HG02623 (cell line): Measurements from ENCODE around the gene KRTAP9-9.
"Not testable (repeated sequence)": the region's sequence is repeated elsewhere in the genome, so short reads cannot be mapped to it uniquely, and the experiment has no call there.

Experiments
- ATAC-seq: cut with Tn5 transposase; IDR thresholded peaks from one replicate; pipeline ENCODE4 v1.9.1; 2021; ENCODE audit warnings: moderate library complexity; ENCODE audit not compliant: unreplicated experiment

Gene KRTAP9-9

DNA sequence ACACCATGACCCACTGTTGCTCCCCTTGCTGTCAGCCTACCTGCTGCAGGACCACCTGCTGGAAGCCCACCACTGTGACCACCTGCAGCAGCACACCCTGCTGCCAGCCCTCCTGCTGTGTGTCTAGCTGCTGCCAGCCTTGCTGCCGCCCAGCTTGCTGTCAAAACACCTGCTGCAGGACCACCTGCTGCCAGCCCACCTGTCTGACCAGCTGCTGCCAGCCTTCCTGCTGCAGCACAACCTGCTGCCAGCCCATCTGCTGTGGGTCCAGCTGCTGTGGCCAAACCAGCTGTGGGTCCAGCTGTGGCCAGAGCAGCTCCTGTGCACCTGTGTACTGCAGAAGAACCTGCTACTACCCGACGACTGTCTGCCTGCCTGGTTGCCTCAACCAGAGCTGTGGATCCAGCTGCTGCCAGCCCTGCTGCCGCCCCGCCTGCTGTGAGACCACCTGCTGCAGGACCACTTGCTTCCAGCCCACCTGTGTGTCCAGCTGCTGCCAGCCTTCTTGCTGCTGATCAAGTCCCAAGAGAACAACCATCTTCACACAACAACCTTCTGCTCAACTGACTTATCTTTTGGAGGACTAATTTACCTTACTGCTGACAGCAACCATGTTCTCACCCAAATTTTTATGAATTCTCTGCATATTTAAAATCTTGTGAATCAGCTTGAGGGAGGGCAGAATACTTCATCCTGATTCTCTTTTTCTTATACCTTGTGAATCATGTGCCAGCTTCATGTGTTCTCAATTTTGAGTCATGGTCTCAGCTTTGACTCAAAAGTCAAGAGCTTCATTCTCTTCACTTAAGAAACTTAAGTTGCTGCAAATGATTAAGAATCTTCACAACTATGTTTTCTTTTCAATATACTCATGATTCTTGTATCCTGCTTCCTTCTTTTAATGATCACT lies at the start of gene KRTAP9-9:
TSS of gene KRTAP9-9 (plus strand) at position 4 of the 910 bp plus-strand sequence.
- ATAC-seq: not testable (repeated sequence)

DNA sequence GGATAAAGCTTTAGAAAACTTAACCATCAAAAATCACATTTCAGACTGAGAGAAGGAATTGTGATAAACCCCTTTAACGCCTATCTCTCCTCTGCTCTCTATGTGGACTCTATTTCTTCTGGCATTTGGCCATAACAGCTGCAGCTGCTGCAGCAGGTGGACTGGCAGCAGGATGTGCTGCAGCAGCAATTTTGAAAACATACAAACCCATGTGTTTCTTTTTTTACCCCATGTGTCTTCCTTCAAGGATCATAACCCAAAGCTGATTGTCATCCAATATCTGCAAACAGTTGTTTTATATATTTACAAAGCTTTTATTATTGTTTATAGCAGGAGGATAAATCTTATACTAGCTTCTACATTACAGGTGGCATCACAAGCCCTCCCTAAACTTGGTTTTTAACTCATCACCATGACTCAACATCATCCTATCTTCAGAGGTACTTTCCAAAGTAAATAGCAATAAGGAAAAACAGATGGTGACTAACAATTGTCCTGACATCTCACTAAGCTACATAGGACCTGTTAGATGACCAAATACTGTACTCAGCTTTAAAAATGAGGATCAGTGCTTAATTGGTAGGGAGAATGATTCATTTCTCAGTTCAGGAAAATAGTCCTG lies 43.2 kb upstream of the KRTAP9-9 start:
- ATAC-seq: no peak

GRCh38 chr17:41212524-41213169 lies 42.5 kb upstream of the KRTAP9-9 start:
- ATAC-seq: no peak

DNA sequence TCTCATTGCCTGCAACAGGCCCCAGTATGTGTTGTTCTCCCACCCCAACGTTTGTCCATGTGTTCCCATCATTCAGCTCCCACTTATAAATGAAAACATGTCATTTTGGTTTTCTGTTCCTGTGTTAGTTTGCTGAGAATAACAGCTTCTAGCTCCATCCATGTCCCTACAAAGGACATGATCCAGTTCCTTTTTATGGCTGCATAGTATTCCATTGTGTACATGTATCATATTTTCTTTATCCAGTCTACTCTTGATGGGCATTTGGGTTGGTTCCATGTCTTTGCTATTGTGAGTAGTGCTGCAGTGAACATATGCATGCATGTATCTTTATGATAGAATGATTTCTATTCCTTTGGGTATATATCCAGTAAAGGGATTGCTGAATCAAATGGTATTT lies 39.5 kb upstream of the KRTAP9-9 start:
- no peak for ATAC-seq

DNA sequence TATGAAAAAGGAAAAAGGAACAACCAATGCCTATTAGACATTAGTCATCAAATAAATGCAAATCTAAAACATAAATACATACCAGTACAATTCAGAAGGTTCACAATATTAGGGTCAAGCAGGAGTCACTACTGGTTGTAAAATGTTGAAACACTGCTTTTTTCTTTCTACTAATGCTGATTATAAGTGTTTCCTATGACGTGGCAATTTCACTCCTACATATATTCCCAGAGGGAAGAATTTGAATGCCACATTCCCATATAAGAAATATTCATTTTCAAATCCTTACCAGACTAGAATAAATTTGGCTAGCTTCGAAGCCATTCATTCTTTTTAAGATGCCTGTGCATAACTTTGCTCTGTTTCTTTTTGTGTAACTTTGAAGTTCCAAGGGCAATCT lies 31.4 kb upstream of the KRTAP9-9 start:
- ATAC-seq: no peak

DNA sequence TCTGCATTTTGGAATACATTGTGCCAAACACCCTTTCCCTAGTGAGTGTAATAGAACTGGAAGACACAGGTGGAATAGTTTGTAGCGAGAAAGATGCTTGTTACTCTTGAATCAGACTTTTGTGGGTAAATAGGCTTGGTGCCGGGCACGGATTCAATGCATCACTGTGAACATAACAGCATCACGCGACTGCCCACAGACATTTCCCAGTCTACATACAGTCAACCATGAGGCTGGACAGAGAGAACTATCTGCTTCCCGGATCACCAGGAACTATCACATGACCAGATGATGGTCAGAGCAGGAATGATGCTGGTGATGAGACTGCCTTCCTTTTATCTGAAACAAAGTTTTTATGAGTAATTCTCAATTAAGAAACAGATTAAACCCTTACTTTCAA lies 29.1 kb upstream of the KRTAP9-9 start:
- ATAC-seq: no peak

GRCh38 chr17:41226598-41227095 lies 28.5 kb upstream of the KRTAP9-9 start, which contains the start of gene KRTAP9-2:
TSS of gene KRTAP9-2 (plus strand) at chr17:41226648. CDS start at chr17:41226655, 7 bp downstream.
- not testable (repeated sequence) for ATAC-seq

GRCh38 chr17:41230094-41230493 lies 25.1 kb upstream of the KRTAP9-9 start:
- ATAC-seq: no peak

DNA sequence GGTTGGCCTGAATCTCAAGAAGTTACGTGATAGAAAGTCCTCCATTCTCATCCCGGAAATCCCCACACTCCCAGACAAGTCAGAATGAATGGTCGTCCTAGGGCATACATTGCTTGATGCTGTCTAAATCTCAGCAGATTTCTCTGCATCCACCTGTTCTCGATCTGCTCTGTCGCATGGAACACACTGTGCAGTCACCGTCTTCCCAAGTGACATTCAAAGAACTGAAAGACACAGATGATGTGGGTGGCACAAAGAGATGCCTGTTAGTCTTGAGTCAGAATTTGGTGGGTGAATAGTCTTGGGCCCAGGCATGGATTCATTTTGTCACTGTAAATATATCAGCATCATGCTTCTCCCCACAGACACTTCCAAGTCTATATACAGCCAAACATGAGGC lies 23.5 kb upstream of the KRTAP9-9 start:
- no peak for ATAC-seq

DNA sequence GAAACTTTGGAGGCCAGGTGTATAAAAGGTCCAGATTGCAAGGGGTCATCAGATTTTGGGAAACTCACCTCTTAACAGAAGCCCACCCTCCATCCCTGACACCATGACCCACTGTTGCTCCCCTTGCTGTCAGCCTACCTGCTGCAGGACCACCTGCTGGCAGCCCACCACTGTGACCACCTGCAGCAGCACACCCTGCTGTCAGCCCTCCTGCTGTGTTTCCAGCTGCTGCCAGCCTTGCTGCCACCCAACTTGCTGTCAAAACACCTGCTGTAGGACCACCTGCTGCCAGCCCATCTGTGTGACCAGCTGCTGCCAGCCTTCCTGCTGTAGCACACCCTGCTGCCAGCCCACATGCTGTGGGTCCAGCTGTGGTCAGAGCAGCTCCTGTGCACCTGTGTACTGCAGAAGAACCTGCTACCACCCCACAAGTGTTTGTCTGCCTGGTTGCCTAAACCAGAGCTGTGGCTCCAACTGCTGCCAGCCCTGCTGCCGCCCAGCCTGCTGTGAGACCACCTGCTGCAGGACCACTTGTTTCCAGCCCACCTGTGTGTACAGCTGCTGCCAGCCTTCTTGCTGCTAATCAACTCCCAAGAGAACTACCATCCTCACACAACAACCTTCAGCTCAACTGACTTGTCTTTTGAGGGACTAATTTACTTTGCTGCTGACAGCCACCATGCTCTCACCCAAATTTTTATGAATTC lies 22.6 kb upstream of the KRTAP9-9 start, which contains the start of gene KRTAP9-3:
TSS of gene KRTAP9-3 (plus strand) at position 51 of the 707 bp plus-strand sequence. CDS start at position 104, 53 bp downstream.
- not testable (repeated sequence) for ATAC-seq

DNA sequence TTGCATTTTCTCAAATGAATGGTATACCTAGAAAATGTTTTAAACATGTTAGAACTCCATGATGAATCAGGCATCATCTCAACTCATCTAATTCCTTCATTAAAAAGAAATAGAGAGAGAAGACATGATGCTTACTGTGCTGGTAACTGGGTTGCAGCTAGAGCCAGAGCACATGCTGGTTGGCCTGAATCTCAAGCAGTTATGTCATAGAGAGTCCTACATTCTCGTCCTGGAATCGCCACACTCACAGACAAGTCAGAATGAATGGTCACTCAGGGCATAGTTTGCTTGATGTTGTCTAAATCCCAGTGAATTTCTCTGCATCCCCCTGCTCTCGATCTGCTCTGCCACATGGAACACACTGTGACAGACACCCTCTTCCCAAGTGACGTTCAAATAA lies 18.1 kb upstream of the KRTAP9-9 start:
- ATAC-seq: not testable (repeated sequence)

GRCh38 chr17:41237949-41238437 lies 17.2 kb upstream of the KRTAP9-9 start, which contains the start of gene KRTAP9-8:
TSS of gene KRTAP9-8 (plus strand) at chr17:41237999. CDS start at chr17:41238052, 53 bp downstream.
- not testable (repeated sequence) for ATAC-seq

GRCh38 chr17:41246995-41247787 lies 8.0 kb upstream of the KRTAP9-9 start:
- not testable (repeated sequence) for ATAC-seq

DNA sequence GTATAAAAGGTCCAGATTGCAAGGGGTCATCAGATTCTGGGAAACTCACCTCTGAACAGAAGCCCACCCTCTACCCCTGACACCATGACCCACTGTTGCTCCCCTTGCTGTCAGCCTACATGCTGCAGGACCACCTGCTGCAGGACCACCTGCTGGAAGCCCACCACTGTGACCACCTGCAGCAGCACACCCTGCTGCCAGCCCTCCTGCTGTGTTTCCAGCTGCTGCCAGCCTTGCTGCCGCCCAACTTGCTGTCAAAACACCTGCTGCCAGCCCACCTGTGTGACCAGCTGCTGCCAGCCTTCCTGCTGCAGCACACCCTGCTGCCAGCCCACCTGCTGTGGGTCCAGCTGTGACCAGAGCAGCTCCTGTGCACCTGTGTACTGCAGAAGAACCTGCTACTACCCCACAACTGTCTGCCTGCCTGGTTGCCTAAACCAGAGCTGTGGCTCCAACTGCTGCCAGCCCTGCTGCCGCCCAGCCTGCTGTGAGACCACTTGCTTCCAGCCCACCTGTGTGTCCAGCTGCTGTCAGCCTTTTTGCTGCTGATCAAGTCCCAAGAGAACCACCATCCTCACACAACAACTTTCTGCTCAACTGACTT lies 5.4 kb upstream of the KRTAP9-9 start, which contains the start of gene KRTAP9-4:
TSS of gene KRTAP9-4 (plus strand) at position 51 of the 604 bp plus-strand sequence. CDS start at position 85, 34 bp downstream.
- ATAC-seq: not testable (repeated sequence)

- no peak for ATAC-seq
Observed at GRCh38 chr17:41251261-41251660, 3.9 kb upstream of the KRTAP9-9 start.

- no peak for ATAC-seq
Observed at GRCh38 chr17:41254861-41255260, 323 bp upstream of the KRTAP9-9 start.

DNA sequence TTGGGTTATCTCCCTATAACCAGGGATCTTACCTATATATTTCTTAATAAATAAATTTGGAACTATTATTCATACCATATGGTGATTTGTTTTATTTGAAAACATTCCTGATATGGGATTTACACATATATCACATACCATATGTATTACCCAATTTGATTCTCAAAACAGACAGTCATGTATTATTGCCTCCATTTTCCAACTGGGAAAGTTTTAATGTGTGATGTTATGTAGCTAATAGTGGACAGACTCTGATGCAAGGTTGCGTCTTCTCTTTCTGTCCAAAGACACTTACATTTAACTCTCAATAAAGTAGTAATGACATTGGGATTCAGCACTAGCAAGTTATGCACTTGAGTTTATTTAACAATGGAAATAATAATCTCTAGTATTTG lies 1.1 kb downstream of the KRTAP9-9 start:
- ATAC-seq: no peak

DNA sequence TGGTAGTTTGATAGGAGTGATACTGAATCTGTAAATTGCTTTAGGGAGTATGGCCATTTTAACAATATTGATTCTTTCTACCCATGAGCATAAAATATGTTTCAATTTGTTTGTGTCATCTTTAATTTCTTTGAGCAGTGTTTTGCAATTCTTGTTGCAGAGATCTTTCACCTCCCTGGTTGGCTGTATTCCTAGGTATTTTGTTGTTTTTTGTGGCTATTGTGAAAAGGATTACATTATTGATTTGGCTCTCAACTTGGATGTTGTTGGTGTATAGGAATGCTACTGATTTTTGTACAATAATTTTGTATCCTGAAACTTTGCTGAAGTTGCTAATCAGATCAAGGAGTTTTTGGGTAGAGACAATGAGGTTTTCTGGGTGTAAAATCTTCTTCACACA lies 3.2 kb downstream of the KRTAP9-9 start:
- no peak for ATAC-seq

- no peak for ATAC-seq
Observed at GRCh38 chr17:41263212-41263611, 8.0 kb downstream of the KRTAP9-9 start.
